ENCODE measurements around the gene WNT3.
"Not testable (repeated sequence)": the region's sequence is repeated elsewhere in the genome, so short reads cannot be mapped to it uniquely, and the experiment has no call there.

Gene WNT3

GRCh38 chr17:46782250-46782953, 36.1 kb downstream of the WNT3 start:
- DNase-seq, result no peak

- no peak for DNase-seq
These were observed 38.5 kb downstream of the WNT3 start for GRCh38 chr17:46780003-46780373.

- no peak for DNase-seq
These were observed 40.3 kb downstream of the WNT3 start for GRCh38 chr17:46777943-46778915.

GRCh38 chr17:46776298-46777005, 42.0 kb downstream of the WNT3 start:
- DNase-seq, result no peak

GRCh38 chr17:46774108-46774737, 44.3 kb downstream of the WNT3 start:
- no peak for DNase-seq

- no peak for DNase-seq
These were observed 44.8 kb downstream of the WNT3 start for GRCh38 chr17:46773676-46774075.

- DNase-seq, result no peak
These were observed 45.3 kb downstream of the WNT3 start for GRCh38 chr17:46773221-46773605.

- DNase-seq, result no peak
These were observed 45.8 kb downstream of the WNT3 start for GRCh38 chr17:46772475-46773220.

GRCh38 chr17:46771561-46772474, 46.7 kb downstream of the WNT3 start:
- DNase-seq, result peak; percentile 37

GRCh38 chr17:46770818-46771560, 47.5 kb downstream of the WNT3 start:
- DNase-seq, result peak; percentile 54

GRCh38 chr17:46770439-46770817, 48.1 kb downstream of the WNT3 start:
- DNase-seq, result no peak

GRCh38 chr17:46769531-46770438, 48.7 kb downstream of the WNT3 start:
- DNase-seq, result no peak

GRCh38 chr17:46768896-46769295, 49.6 kb downstream of the WNT3 start:
- DNase-seq, result not testable (repeated sequence)

- DNase-seq, result no peak
These were observed 50.0 kb downstream of the WNT3 start for GRCh38 chr17:46768540-46768870.

- no peak for DNase-seq
These were observed 51.7 kb downstream of the WNT3 start for GRCh38 chr17:46766493-46767491.

GRCh38 chr17:46765453-46765852, 53.0 kb downstream of the WNT3 start:
- DNase-seq, result no peak

- DNase-seq, result no peak
These were observed 53.6 kb downstream of the WNT3 start for GRCh38 chr17:46764709-46765401.
